AG04450 (cell line): Measurements from ENCODE around the gene DEDD2. TPM values are rescaled to one million over a fixed set of nuclear protein-coding genes. Genes with fewer than 3 reads are reported as not detected.

Experiments used
- CTCF ChIA-PET: fragments of 300-600, 350-600 bp; formaldehyde crosslinking; extraction: SDS; loops from one replicate; lab custom pipeline; 2022; ENCODE audit warnings: antibody characterized with exemption, inconsistent platforms; lab: Charles Lee
- POLR2A ChIA-PET: fragments of 350-600 bp; formaldehyde crosslinking; extraction: SDS; loops from one replicate; lab custom pipeline; 2021; ENCODE audit warnings: antibody characterized with exemption, inconsistent platforms; lab: Yijun Ruan, JAX
- DNase-seq: peaks from one replicate; pipeline ENCODE4 v3.0.0-alpha.2; 2011; ENCODE audit warnings: low read depth, low spot score
- H3K27ac ChIP-seq: one replicate; pipeline ENCODE4 v1.5.1; 2012; ENCODE audit warnings: low read depth, low read length, control low read depth
- H3K27me3 ChIP-seq: one replicate; pipeline ENCODE4 v1.6.0; 2012; ENCODE audit warnings: low read length; ENCODE audit not compliant: control insufficient read depth, insufficient read depth
- H3K4me3 ChIP-seq: 2 replicates; pipeline ENCODE4 v1.5.1; 2011; ENCODE audit warnings: mild to moderate bottlenecking, low read depth, low read length, control low read depth
- H3K9me3 ChIP-seq: 2 replicates; pipeline ENCODE4 v1.5.1; 2012; ENCODE audit warnings: low read length; ENCODE audit not compliant: control insufficient read depth, insufficient read depth
- polyA plus RNA-seq: library from polyadenylated mRNA; depleted of rRNA; stranded (reverse); fragments of >200 nt; gene quantifications from 2 replicates; pipeline ENCODE4 v1.2.3, GENCODE V29; 2011
- TF ChIP-seq, protein P1 (sequence below): IDR thresholded peaks from 2 replicates; pipeline ENCODE4 v1.5.1; 2011; ENCODE audit warnings: low read depth, low read length, control low read depth, inconsistent platforms

The DEDD2 gene
- polyA plus RNA-seq, 1 experiment: 11.8 TPM

DNA sequence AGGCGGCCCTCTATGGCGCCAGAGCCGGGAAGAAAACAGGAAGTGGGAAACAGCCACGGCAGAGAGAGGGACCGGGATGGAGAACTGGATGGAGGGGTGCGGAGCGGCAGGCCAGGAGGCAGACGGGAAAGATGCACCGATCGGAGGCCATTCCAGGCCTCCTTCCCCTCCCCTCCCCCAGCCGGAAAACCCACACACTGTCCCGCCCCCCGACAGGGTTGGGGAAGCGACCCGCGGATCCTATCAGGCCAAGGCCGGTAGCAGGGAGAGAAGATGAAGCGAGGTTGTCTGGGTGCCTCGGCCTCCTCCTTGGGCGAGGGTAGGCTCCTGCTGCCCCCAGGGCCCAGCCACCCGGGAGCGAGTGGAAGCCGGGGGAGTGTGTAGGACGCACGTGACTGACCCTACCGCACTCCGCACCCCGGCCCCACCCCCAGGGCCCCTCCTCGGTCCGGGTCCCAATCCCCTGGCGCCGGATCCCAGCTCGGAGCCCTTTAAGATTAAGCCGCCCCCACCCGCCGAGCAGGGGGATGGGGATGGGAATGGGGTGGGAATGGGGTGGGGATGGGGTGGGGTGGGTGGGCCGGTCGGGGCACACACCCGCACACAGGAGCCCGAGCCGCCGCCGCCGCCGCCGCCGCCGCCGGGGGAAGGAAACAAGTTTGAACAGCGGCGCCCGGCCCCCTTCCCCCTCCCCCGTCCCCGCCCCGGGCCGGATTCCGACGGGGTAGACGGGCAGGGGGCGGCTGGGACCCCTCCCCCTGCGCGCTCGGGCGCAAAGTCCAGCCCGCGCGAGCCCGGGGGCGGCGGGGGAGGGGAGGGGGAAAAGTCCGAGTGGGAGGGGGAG, 36.0 kb upstream of the DEDD2 start:
- peak overlapping the region; percentile 94 for H3K4me3 ChIP-seq
- H3K27ac ChIP-seq: peak overlapping the region; percentile 82
- H3K9me3 ChIP-seq: peaks cover 7% of the 10 kb centered on the region; the same call in 1 of the 2 replicates
- DNase-seq: no peak
- ChIA-PET CTCF (no interaction called here), POLR2A (interaction anchor here (0.6 kb wide), 1 partner anchor 31 kb away, joined by 4 read pairs; no protein-coding TSS in a partner anchor)
- TF ChIP-seq, protein P1, sequence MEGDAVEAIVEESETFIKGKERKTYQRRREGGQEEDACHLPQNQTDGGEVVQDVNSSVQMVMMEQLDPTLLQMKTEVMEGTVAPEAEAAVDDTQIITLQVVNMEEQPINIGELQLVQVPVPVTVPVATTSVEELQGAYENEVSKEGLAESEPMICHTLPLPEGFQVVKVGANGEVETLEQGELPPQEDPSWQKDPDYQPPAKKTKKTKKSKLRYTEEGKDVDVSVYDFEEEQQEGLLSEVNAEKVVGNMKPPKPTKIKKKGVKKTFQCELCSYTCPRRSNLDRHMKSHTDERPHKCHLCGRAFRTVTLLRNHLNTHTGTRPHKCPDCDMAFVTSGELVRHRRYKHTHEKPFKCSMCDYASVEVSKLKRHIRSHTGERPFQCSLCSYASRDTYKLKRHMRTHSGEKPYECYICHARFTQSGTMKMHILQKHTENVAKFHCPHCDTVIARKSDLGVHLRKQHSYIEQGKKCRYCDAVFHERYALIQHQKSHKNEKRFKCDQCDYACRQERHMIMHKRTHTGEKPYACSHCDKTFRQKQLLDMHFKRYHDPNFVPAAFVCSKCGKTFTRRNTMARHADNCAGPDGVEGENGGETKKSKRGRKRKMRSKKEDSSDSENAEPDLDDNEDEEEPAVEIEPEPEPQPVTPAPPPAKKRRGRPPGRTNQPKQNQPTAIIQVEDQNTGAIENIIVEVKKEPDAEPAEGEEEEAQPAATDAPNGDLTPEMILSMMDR: no peak
- H3K27me3 ChIP-seq: no peaks in the 10 kb centered on the region

DNA sequence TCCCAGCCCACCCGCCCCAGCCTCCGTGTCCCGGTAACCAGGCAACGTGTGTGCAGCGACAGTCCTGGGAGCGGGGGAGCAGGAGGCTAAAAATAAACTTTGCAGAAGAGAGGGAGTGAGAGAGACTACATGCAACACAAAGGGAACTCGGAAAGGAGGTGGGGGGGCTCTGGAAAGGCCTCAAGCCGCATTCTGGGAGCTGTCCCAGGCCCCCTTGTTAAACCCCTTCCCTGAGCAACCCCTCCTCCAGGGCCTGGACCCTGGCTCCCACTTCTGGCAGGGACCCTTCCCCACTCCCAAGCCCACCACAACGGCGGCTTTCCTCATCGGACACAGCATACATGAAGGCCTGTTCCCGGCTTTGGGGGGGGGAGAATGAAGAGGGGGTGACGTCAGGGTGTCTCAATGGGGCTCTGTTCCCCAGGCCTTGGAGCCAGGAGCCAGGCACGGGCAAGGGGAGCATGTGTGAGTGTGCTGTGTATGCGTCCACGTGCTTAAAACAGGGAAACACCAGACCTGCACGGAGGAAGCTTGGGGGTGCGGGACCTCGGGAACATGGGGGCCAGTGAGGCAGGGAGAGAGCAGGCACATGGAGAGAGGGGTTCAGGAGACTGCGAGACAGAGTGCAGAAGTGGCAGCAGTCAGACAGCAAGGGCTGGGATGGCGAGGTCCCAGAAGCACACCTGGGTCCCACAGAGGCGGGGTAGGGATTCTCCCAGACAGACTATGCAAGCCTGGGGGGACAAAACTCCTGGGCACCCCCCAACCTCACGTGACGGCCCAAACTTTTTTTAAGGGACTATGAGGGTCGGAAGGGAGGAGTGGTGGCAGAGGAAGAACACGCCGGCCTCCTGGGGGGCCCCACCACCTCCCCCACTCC, 35.1 kb upstream of the DEDD2 start:
- TF ChIP-seq, protein P1: no peak
- Histone ChIP-seq H3K9me3 (peaks cover 7% of the 10 kb centered on the region; the same call in 1 of the 2 replicates), H3K4me3 (peak overlapping the region; percentile 84), H3K27ac (peak overlapping the region; percentile 82), H3K27me3 (no peaks in the 10 kb centered on the region)
- ChIA-PET POLR2A (no interaction called here), CTCF (interaction anchor here (1.4 to 2.1 kb wide), 4 partner anchors 27 to 148 kb away, joined by 3 to 13 read pairs (median 4); no protein-coding TSS in a partner anchor)
- DNase-seq: no peak

DNA sequence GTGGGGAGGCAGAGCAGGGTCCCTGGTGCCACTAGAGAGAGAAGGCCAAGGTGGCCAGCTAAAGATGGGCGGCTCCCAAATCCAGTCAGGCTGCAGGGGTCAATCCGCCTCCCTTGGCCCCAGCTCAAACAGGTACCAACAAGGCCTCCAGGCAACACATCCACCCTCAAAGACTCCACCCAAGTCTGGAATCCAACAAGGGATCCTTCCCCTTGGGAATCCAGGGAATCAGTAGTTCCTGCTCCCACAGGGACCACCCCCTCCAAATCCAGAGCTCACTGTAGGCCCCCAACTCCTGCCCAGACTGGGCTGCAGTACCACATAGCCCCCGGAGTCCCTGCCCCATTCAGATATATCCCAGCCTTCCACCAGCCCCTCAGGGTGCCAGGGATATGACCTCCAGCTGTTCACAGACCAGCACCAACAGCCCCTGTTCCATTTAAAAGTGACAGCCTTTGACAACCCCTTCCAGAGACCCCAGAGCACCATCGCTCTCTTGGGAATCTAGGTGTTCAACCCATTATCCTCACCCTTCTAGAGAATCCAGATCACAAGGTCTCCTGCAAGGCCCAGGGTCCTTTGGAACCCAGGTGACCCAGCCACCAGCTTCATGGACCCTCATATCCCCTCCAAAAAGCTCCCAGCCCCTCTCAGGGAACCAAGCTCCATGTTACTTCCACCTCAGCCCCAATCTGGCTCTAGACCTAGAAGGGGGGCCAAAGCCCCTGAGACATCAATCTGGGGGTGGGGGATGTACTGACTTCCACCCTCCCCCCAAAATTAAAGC, 34.3 kb upstream of the DEDD2 start:
- Histone ChIP-seq H3K4me3 (peak overlapping the region; percentile 84), H3K9me3 (peaks cover 7% of the 10 kb centered on the region; the same call in 1 of the 2 replicates), H3K27ac (peak overlapping the region; percentile 31), H3K27me3 (no peaks in the 10 kb centered on the region)
- ChIA-PET CTCF (interaction anchor here (1.4 to 2.1 kb wide), 4 partner anchors 28 to 149 kb away, joined by 3 to 13 read pairs (median 4); no protein-coding TSS in a partner anchor), POLR2A (interaction anchor here (2.9 kb wide), 1 partner anchor 28 kb away, joined by 8 read pairs; no protein-coding TSS in a partner anchor)
- TF ChIP-seq, protein P1: no peak
- DNase-seq: no peak

DNA sequence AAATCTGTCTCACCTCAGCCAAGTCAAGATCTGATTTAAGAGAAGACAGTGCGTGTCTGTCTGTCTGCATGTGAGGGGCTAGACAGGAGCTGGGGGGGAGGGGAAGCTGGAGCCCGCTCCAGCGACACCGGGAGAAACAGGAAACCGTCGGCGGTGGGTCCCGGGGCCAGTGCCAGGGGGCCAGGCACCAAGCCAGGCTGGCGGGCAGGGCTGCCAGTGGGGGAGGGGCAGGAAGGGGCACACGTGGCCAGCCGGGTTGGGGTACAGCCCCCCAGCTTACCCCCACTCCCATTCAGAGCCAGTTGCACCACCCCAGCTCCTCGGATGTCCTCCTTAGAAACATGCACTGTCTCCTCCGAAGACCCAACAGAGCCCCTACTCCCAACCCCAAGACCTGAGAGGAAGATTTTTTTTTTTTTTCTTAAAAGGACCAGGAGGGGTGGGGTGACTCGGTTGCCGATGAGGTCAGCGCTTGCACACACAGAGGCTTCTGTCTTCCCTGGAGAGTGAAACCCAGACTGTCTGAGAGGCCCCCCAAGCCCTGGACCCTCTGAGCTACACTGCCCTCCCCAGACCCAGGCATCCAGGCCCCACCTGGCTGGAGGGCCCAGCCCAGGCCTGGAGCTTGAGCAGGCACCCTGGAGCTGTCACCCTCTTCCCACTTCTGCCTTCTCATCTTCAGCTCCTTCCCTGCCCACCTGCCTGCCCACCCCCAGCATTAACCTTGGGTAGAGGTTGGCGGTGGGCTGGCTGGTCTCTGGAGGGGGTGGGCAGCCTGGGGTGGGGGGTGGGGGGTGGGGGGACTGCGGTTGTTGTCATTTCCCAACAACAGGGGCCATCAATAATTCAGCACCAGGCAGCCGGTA, 33.4 kb upstream of the DEDD2 start:
- Histone ChIP-seq H3K27ac (peak overlapping the region; percentile 47), H3K27me3 (no peaks in the 10 kb centered on the region), H3K9me3 (peaks cover 7% of the 10 kb centered on the region; the same call in 1 of the 2 replicates), H3K4me3 (peak overlapping the region; percentile 84)
- ChIA-PET CTCF (interaction anchor here (0.9 to 2.1 kb wide), 5 partner anchors 29 to 150 kb away, joined by 3 to 13 read pairs (median 6); no protein-coding TSS in a partner anchor), POLR2A (interaction anchor here (0.6 to 2.9 kb wide), 3 partner anchors 29 to 178 kb away, joined by 3 to 8 read pairs (median 4); partner anchors contain the start of gene PRR19)
- TF ChIP-seq, protein P1: no peak
- DNase-seq: no peak
